DMS53 treated with DMSO at 0.1 percent for 48 hours (cell line): Measurements from ENCODE around the gene ARVCF.

Source experiments
- DNase-seq: peaks from one replicate; lab custom pipeline; 2025; ENCODE audit not compliant: unreplicated experiment; lab: John Stamatoyannopoulos, UW

Gene ARVCF

GRCh38 chr22:19974268-19974861 is 42.3 kb downstream of the ARVCF start:
- DNase-seq, result no peak

GRCh38 chr22:19973551-19974267 is 42.9 kb downstream of the ARVCF start:
- no peak for DNase-seq

- DNase-seq, result no peak
Observed at GRCh38 chr22:19972652-19973550, 43.7 kb downstream of the ARVCF start.

- DNase-seq, result no peak
Observed at GRCh38 chr22:19972251-19972650, 44.4 kb downstream of the ARVCF start.

- no peak for DNase-seq
Observed at GRCh38 chr22:19971276-19972124, 45.1 kb downstream of the ARVCF start.

GRCh38 chr22:19970479-19971275 is 45.9 kb downstream of the ARVCF start:
- no peak for DNase-seq

- DNase-seq, result no peak
Observed at GRCh38 chr22:19970031-19970478, 46.6 kb downstream of the ARVCF start.

GRCh38 chr22:19969141-19969928 is 47.3 kb downstream of the ARVCF start:
- no peak for DNase-seq

- DNase-seq, result no peak
Observed at GRCh38 chr22:19968450-19968891, 48.2 kb downstream of the ARVCF start.

- no peak for DNase-seq
Observed at GRCh38 chr22:19967850-19968449, 48.7 kb downstream of the ARVCF start.

- DNase-seq, result no peak
Observed at GRCh38 chr22:19966908-19967750, 49.5 kb downstream of the ARVCF start.

- no peak for DNase-seq
Observed at GRCh38 chr22:19965771-19966709, 50.6 kb downstream of the ARVCF start.

GRCh38 chr22:19964701-19965386 is 51.8 kb downstream of the ARVCF start:
- DNase-seq, result no peak

- DNase-seq, result no peak
Observed at GRCh38 chr22:19963863-19964642, 52.6 kb downstream of the ARVCF start.
